Stomach (tissue), 9 donors: ENCODE results near the gene PPHLN1. TPM values are rescaled to one million over a fixed set of nuclear protein-coding genes. Genes with fewer than 3 reads are reported as not detected.

ENCODE experiments used
- DNase-seq, 2 donors: peaks; one replicate each; pipeline versions ENCODE4 v3.0.0 to v3.0.0-alpha.2; 2013 to 2019
- H3K27ac ChIP-seq, 5 donors: fragments of 200-600 bp in 4 of 5; sonication (generic) in 4 of 5; one replicate each; pipeline ENCODE4 v1.5.1; 2013 to 2019; ENCODE audit warnings: mild to moderate bottlenecking in 1 of 5, moderate library complexity in 1 of 5
- H3K27me3 ChIP-seq, 3 donors: fragments of 200-600 bp; sonication (generic); one replicate each; pipeline ENCODE4 v1.5.1; 2017 to 2019; ENCODE audit warnings: mixed run types in 1 of 3
- H3K36me3 ChIP-seq, 4 donors: fragments of 200-600 bp; sonication (generic); 1 replicate in 3 of 4; 2 replicates in 1 of 4; pipeline ENCODE4 v1.5.1; 2016 to 2019
- H3K4me1 ChIP-seq, 4 donors: fragments of 200-600 bp; sonication (generic); one replicate each; pipeline ENCODE4 v1.5.1; 2016 to 2019
- H3K4me3 ChIP-seq, 4 donors: fragments of 200-600 bp; sonication (generic) in 3 of 4; one replicate each; pipeline ENCODE4 v1.5.1; 2016 to 2019; ENCODE audit warnings: mild to moderate bottlenecking in 1 of 4
- H3K9me3 ChIP-seq, 4 donors: fragments of 200-600 bp; sonication (generic); one replicate each; pipeline ENCODE4 v1.5.1; 2016 to 2019
- CTCF ChIP-seq, 7 experiments: fragments of 450-650 bp in 4 of 7; fragments of 200-600 bp in 3 of 7; sonication (generic) in 3 of 7; IDR thresholded peaks; one replicate each; pipeline ENCODE4 v1.5.1; 2016 to 2019; ENCODE audit warnings: antibody characterized with exemption in 7 of 7, control low read depth in 2 of 7, mild to moderate bottlenecking in 1 of 7
- EP300 ChIP-seq: sonication (generic); formaldehyde crosslinking; IDR thresholded peaks from one replicate; pipeline ENCODE4 v1.6.1; 2017; ENCODE audit warnings: antibody characterized with exemption
- POLR2A ChIP-seq, 4 donors: fragments of 450-650 bp; IDR thresholded peaks; one replicate each; pipeline ENCODE4 v1.6.1; 2016; ENCODE audit warnings: antibody characterized with exemption in 4 of 4, control low read depth in 2 of 4, mild to moderate bottlenecking in 1 of 4, moderate library complexity in 1 of 4
- POLR2AphosphoS5 ChIP-seq, 3 donors: sonication (generic); formaldehyde crosslinking; IDR thresholded peaks; one replicate each; pipeline ENCODE4 v1.6.1; 2016; ENCODE audit warnings: antibody characterized with exemption in 3 of 3
- WGBS, 5 donors: extraction: QIAGEN DNeasy Blood & Tissue Kit in 3 of 5; methylation state at CpG; one replicate each; pipeline versions ENCODE4 v1.1.5 to v1.1.7; 2013 to 2018; 5-methylcytosine and 5-hydroxymethylcytosine counted together
- intact Hi-C: fragments of 100-400 bp; cut with DNase I; formaldehyde crosslinking; loops from one replicate; pipeline ENCODE4 v1.15.1; 2023; ENCODE audit warnings: low total_unique reads
- polyA plus RNA-seq, 3 donors: library from polyadenylated mRNA; stranded (reverse); fragments of 200-250 nt; gene quantifications; one replicate each; pipeline ENCODE4 v1.2.3, GENCODE V29; 2013
- total RNA-seq, 5 donors: library from RNA; depleted of rRNA; stranded (reverse); fragments of >200 nt; gene quantifications; one replicate each; pipeline versions ENCODE4 v1.1.0 to v1.2.3, GENCODE V29; 2014 to 2016
- donor health status: healthy with polysubstance abuse.
- donor health status: Bipolar disorder and iron deficiency.
- donor health status: healthy.

The PPHLN1 gene
- total and polyA plus RNA-seq, 8 donors = 23.5 to 213 (median 52.0) TPM

GRCh38 chr12:42477941-42478340 lies 152.0 kb downstream of the PPHLN1 start:
- Histone ChIP-seq H3K27me3 (peaks cover 0 to 4% (median under 1%) of the 10 kb centered on the region in 3 donors), H3K27ac (no peak overlapping the region), H3K9me3 (no peaks in the 10 kb centered on the region), H3K36me3 (no peaks in the 10 kb centered on the region), H3K4me3 (no peak overlapping the region), H3K4me1 (peaks cover 0 to 28% (median 12%) of the 10 kb centered on the region in 4 donors)
- intact Hi-C loops = no loop called here
- no peak for DNase-seq
- 54 to 78% (median 74%) methylated on average over 1 of the region's 1 CpG for WGBS, 5 donors
- TF ChIP-seq POLR2AphosphoS5 (IDR thresholded peaks at IDR 0.05) = no peak
- no peak for TF ChIP-seq POLR2A (IDR thresholded peaks at IDR 0.05)
- no peak for TF ChIP-seq CTCF (IDR thresholded peaks at IDR 0.05)
- TF ChIP-seq EP300 = no peak

- no peaks in the 10 kb centered on the region for H3K9me3 ChIP-seq
- intact Hi-C loops = loop anchor here (5.0 kb wide), 1 partner anchor 86 kb away; no protein-coding TSS in a partner anchor
- WGBS, 5 donors = 81 to 94% (median 89%) methylated on average over 1 of the region's 1 CpG
- peak overlapping the region in 2 of 5 donors; percentile 5 to 82 for H3K27ac ChIP-seq
- peaks cover 0 to 37% (median 23%) of the 10 kb centered on the region in 4 donors for H3K4me1 ChIP-seq
- no peaks in the 10 kb centered on the region for H3K36me3 ChIP-seq
- no peak for TF ChIP-seq POLR2A (IDR thresholded peaks at IDR 0.05)
- no peak for TF ChIP-seq CTCF (IDR thresholded peaks at IDR 0.05)
- no peak for TF ChIP-seq POLR2AphosphoS5 (IDR thresholded peaks at IDR 0.05)
- TF ChIP-seq EP300 = no peak
- DNase-seq = no peak
- H3K4me3 ChIP-seq = no peak overlapping the region
- peaks cover 0 to 11% (median 7%) of the 10 kb centered on the region in 3 donors for H3K27me3 ChIP-seq
These were observed 155.4 kb downstream of the PPHLN1 start for GRCh38 chr12:42481368-42481767.

- DNase-seq = peak; percentile 72 to 77
- H3K4me3 ChIP-seq = peak overlapping the region; percentile 64 to 83 (median 68)
- peaks cover 0 to 37% (median 23%) of the 10 kb centered on the region in 4 donors for H3K4me1 ChIP-seq
- H3K27ac ChIP-seq = peak overlapping the region; percentile 60 to 90 (median 82)
- H3K9me3 ChIP-seq = no peaks in the 10 kb centered on the region
- TF ChIP-seq POLR2AphosphoS5 (IDR thresholded peaks at IDR 0.05) (no peak), CTCF (IDR thresholded peaks at IDR 0.05) (no peak), POLR2A (IDR thresholded peaks at IDR 0.05) (no peak), EP300 (no peak)
- no peaks in the 10 kb centered on the region for H3K36me3 ChIP-seq
- intact Hi-C loops = loop anchor here (5.0 kb wide), 1 partner anchor 85 kb away; no protein-coding TSS in a partner anchor
- H3K27me3 ChIP-seq = peaks cover 0 to 11% (median 7%) of the 10 kb centered on the region in 3 donors
- 19 to 33% (median 30%) methylated on average over 18 of the region's 18 CpGs for WGBS, 5 donors
These were observed 156.2 kb downstream of the PPHLN1 start for GRCh38 chr12:42482041-42482747.

- Histone ChIP-seq H3K4me3 (peak overlapping the region; percentile 64 to 83 (median 68)), H3K9me3 (no peaks in the 10 kb centered on the region), H3K27ac (peak overlapping the region; percentile 60 to 90 (median 82)), H3K36me3 (no peaks in the 10 kb centered on the region), H3K4me1 (peaks cover 0 to 37% (median 23%) of the 10 kb centered on the region in 4 donors), H3K27me3 (peaks cover 0 to 11% (median 7%) of the 10 kb centered on the region in 3 donors)
- intact Hi-C loops = loop anchor here (5.0 kb wide), 1 partner anchor 84 kb away; no protein-coding TSS in a partner anchor
- peak; percentile 71 to 94 for DNase-seq
- peak in 5 of 7 experiments; percentile 66 to 92 (median 85) for TF ChIP-seq CTCF (IDR thresholded peaks at IDR 0.05)
- TF ChIP-seq POLR2A (IDR thresholded peaks at IDR 0.05) = no peak
- 0 to 1% (median 1%) methylated on average over 28 to 83 of the region's 83 CpGs for WGBS, 5 donors
These were observed 157.0 kb downstream of the PPHLN1 start for GRCh38 chr12:42482748-42483520.
